ENCODE measurements around the gene SLC10A3.

The SLC10A3 gene

GRCh38 chrX:154462396-154462795 lies 28.0 kb downstream of the SLC10A3 start:
- DNase-seq, result no peak

- DNase-seq, result no peak
Measured at GRCh38 chrX:154460326-154460725, 30.1 kb downstream of the SLC10A3 start.

DNA sequence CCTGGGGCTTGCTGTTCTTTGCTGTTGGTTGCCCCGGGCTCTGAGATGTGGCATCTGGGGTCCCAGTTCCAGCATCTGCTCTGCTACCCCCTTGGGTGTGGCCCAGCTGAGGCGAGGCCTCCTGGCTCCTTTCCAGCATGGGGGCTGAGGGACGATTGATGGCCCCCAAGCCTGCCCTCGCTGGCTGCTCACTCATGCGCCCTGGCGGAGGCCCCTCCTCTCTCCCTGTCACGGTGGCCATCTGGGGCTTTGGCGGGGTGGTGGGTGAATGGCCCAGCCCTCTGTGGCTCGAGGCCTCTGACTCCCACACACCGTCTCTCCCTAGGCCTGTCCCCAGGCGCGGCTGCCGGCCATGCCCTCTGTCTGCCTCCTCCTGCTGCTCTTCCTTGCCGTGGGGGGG lies 30.6 kb downstream of the SLC10A3 start:
- no peak for DNase-seq

GRCh38 chrX:154458954-154459778 lies 31.3 kb downstream of the SLC10A3 start:
- no peak for DNase-seq

DNA sequence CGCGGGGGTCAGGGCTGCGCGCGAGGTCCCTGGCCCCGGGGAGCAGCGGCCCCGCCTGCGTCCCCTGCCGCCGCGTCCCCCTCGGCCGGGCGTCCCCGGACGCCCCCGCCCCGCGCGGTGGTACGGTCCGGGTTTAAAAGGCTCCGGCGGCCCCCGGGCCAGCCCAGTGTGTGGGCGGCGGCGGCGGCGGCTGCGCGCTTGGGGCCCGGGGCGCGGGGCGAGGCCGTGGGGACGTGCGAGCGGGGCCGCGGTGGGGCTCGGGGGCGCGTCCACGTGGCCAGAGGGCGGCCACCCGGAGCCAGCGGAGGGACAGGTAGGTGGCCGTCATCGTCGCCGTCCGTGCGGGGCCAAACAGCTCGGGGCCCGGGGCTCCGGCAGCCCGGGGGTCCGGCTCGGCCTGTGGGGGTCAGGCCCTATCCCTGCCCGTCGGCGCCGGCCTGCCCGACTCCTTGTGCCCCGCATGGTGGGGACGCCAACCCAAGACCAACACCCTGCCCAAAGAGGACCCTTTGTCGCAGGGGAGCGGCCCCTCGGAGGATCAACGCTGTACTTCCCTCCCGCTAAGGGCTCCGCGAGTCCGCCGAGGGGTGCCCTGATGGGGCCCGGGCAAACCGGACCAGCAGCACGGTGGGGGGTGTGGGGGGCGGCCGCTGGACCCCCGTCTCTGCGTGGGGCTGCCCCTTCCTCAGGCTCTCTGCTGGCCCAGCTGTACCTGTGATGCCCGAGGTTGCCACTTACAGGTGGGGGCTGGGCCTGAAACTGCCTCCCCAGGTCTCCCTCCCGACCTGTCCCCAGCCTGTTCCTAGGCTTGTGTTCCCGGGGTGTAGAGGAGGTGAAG lies 32.1 kb downstream of the SLC10A3 start, which contains the start of gene PLXNA3:
Gene PLXNA3, plus strand, starts transcription at position 166 of the 838 bp plus-strand sequence. CDS start 1,903 bp downstream, outside the sequence.
- peak; percentile 40 for DNase-seq

GRCh38 chrX:154457491-154458115 lies 32.8 kb downstream of the SLC10A3 start:
- peak; percentile 69 for DNase-seq

DNA sequence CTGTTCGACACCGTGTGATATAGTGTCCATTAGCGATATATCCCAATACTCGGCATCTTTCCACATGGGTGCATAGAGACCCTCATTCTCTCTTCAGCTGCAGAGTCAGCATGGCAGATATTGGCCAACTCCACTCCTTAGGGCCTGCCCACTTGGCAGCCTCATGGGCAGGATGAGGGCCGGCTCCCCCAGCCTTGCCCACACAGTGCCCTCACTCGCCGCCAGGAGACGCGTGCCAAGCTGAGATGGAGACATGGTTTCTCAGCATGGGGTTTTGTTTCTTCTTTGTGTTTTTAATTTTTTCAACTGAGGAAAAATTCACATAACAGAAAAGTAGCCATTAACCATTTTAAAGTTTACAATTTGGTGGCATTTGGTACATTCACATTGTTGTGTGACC lies 37.6 kb downstream of the SLC10A3 start:
- DNase-seq, result no peak

GRCh38 chrX:154450312-154450711 lies 40.1 kb downstream of the SLC10A3 start:
- no peak for DNase-seq

GRCh38 chrX:154449618-154450017 lies 40.8 kb downstream of the SLC10A3 start:
- no peak for DNase-seq

DNA sequence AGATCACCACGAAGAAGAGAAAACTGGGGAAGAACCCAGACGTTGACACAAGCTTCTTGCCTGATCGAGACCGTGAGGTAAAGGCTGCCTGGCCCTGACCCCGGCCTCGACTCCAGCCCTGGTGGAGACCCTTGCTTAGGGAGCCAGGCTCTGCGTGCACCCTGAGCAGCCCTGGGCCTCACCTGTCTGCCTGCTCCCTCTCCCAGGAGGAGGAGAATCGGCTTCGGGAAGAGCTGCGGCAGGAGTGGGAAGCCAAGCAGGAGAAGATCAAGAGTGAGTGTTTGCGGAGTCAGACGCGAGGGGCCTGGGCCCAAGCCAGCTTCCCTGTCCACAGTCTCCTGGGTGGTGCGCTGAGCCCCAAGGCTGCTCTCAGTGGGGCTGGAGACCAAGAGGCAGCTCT lies 41.9 kb downstream of the SLC10A3 start:
- DNase-seq, result no peak

DNA sequence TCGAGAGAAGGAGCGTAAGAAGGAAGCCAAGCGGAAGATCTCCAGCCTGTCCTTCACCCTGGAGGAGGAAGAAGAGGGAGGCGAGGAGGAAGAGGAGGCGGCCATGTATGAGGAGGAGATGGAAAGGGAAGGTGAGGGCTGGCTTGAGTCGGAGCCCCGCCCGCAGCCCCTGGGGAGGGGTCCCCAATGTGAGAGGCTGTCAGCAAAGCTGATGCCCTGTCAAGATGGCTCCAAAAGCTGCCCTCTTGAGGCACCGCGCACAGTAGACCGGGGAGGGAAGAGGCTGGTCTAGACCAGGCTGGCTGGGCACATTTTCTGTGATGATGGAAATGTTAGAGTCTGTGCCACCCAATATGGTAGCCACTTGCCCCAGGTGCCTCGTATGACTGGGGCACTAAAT lies 44.0 kb downstream of the SLC10A3 start:
- DNase-seq, result no peak

DNA sequence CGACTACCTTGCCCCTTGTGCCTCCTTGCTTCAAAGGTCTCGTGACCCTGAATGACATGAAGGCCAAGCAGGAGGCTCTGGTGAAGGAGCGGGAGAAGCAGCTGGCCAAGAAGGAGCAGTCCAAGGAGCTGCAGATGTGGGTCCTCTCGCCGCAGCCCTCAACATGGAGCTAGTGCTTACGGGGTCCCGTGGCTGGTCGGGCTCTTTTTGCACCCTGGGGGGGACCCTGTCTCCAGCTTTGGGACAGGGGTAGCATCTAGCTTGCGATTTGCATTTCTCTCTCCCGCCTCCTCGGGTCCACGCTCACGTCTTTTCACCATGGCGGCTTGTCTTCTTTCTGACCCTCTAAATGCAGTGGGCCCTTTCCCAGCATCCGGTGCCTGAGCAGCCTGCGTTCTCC lies 44.7 kb downstream of the SLC10A3 start:
- DNase-seq, result no peak

- DNase-seq, result no peak
Measured at GRCh38 chrX:154444755-154445246, 45.6 kb downstream of the SLC10A3 start.

GRCh38 chrX:154443992-154444754 lies 46.3 kb downstream of the SLC10A3 start, which contains the start of gene FAM50A:
Gene FAM50A (plus strand): TSS chrX:154444141. CDS start chrX:154444236, 95 bp downstream.
- DNase-seq, result peak; percentile 57

GRCh38 chrX:154443479-154443910 lies 46.9 kb downstream of the SLC10A3 start:
- DNase-seq, result no peak

- no peak for DNase-seq
Measured at GRCh38 chrX:154441984-154442707, 48.3 kb downstream of the SLC10A3 start.

GRCh38 chrX:154441564-154441963 lies 48.9 kb downstream of the SLC10A3 start:
- DNase-seq, result no peak

GRCh38 chrX:154440623-154441357 lies 49.6 kb downstream of the SLC10A3 start:
- DNase-seq, result no peak

- no peak for DNase-seq
Measured at GRCh38 chrX:154439841-154440240, 50.6 kb downstream of the SLC10A3 start.

GRCh38 chrX:154437971-154438893 lies 52.2 kb downstream of the SLC10A3 start:
- DNase-seq, result no peak

Measured in NCI-H774 (cell line).